ENCODE results near the gene SLC38A11. TPM values are rescaled to one million over a fixed set of nuclear protein-coding genes. Genes with fewer than 3 reads are reported as not detected.

SLC38A11 gene
- total and polyA plus RNA-seq, 3 donors from 2014 or later: 0.58 to 5.9 (median 1.2) TPM

GRCh38 chr2:164928101-164928673 lies 27.1 kb downstream of the SLC38A11 start:
- no peak overlapping the region for H3K27ac ChIP-seq
- no peak for TF ChIP-seq POLR2A (IDR thresholded peaks at IDR 0.05)
- no peak for TF ChIP-seq CTCF (IDR thresholded peaks at IDR 0.05)
- DNase-seq: no peak
- no peaks in the 10 kb centered on the region for H3K27me3 ChIP-seq
- no peaks in the 10 kb centered on the region for H3K9me3 ChIP-seq
- intact Hi-C loops (cut with DNase I; ENCODE audit: low total_unique reads): no loop called here
- H3K4me3 ChIP-seq: no peak overlapping the region
- no peaks in the 10 kb centered on the region for H3K4me1 ChIP-seq
- H3K36me3 ChIP-seq (ENCODE audit: low read depth, missing control alignments): no peaks in the 10 kb centered on the region

- Histone ChIP-seq H3K36me3 (ENCODE audit: low read depth, missing control alignments) (no peaks in the 10 kb centered on the region), H3K27ac (no peak overlapping the region), H3K4me3 (no peak overlapping the region), H3K9me3 (no peaks in the 10 kb centered on the region), H3K4me1 (no peaks in the 10 kb centered on the region), H3K27me3 (no peaks in the 10 kb centered on the region)
- intact Hi-C loops (cut with DNase I; ENCODE audit: low total_unique reads): no loop called here
- no peak for TF ChIP-seq POLR2A (IDR thresholded peaks at IDR 0.05)
- TF ChIP-seq CTCF (IDR thresholded peaks at IDR 0.05): no peak
- 75 to 79% methylated on average over 3 of the region's 3 CpGs for whole genome bisulfite sequencing, 2 donors
- DNase-seq: no peak
Measured at GRCh38 chr2:164922134-164922533, 33.2 kb downstream of the SLC38A11 start.

GRCh38 chr2:164920430-164920829 lies 34.9 kb downstream of the SLC38A11 start:
- H3K27ac ChIP-seq: no peak overlapping the region
- H3K4me3 ChIP-seq: no peak overlapping the region
- TF ChIP-seq POLR2A (IDR thresholded peaks at IDR 0.05): no peak
- no peak for TF ChIP-seq CTCF (IDR thresholded peaks at IDR 0.05)
- DNase-seq: no peak
- WGBS, 2 donors: 77 to 84% methylated on average over 4 of the region's 4 CpGs
- no peaks in the 10 kb centered on the region for H3K4me1 ChIP-seq
- H3K36me3 ChIP-seq (ENCODE audit: low read depth, missing control alignments): no peaks in the 10 kb centered on the region
- no peaks in the 10 kb centered on the region for H3K27me3 ChIP-seq
- intact Hi-C loops (cut with DNase I; ENCODE audit: low total_unique reads): no loop called here
- H3K9me3 ChIP-seq: no peaks in the 10 kb centered on the region

- H3K4me3 ChIP-seq: no peak overlapping the region
- peaks cover 11% of the 10 kb centered on the region for H3K4me1 ChIP-seq
- no peaks in the 10 kb centered on the region for H3K9me3 ChIP-seq
- intact Hi-C loops (cut with DNase I; ENCODE audit: low total_unique reads): no loop called here
- TF ChIP-seq CTCF (IDR thresholded peaks at IDR 0.05) (peak; percentile 25 to 70 (median 41)), POLR2A (IDR thresholded peaks at IDR 0.05) (no peak)
- 42 to 49% methylated on average over 3 of the region's 3 CpGs for WGBS, 2 donors
- H3K27me3 ChIP-seq: no peaks in the 10 kb centered on the region
- H3K36me3 ChIP-seq (ENCODE audit: low read depth, missing control alignments): no peaks in the 10 kb centered on the region
- DNase-seq: peak; percentile 68
- no peak overlapping the region for H3K27ac ChIP-seq
Measured at GRCh38 chr2:164917296-164917903, 37.9 kb downstream of the SLC38A11 start.

GRCh38 chr2:164915566-164915965 lies 39.8 kb downstream of the SLC38A11 start:
- intact Hi-C loops (cut with DNase I; ENCODE audit: low total_unique reads): no loop called here

More at GRCh38 chr2:164915566-164915965, 39.8 kb downstream of the SLC38A11 start:
- Histone ChIP-seq H3K27me3 (no peaks in the 10 kb centered on the region), H3K9me3 (no peaks in the 10 kb centered on the region), H3K36me3 (ENCODE audit: low read depth, missing control alignments) (no peaks in the 10 kb centered on the region), H3K4me1 (peaks cover 14% of the 10 kb centered on the region), H3K27ac (no peak overlapping the region), H3K4me3 (no peak overlapping the region)
- TF ChIP-seq POLR2A (IDR thresholded peaks at IDR 0.05) (no peak), CTCF (IDR thresholded peaks at IDR 0.05) (no peak)
- 83 to 84% methylated on average over 4 of the region's 4 CpGs for WGBS, 2 donors
- no peak for DNase-seq

All from testis (tissue), 3 donors.